NCI-H2227 treated with DMSO at 0.1 percent for 48 hours (cell line): ENCODE measurements around the gene STARD7.
"Not testable (repeated sequence)": the region's sequence is repeated elsewhere in the genome, so short reads cannot be mapped to it uniquely, and the experiment has no call there.

ENCODE experiments used
- DNase-seq: peaks from one replicate; lab custom pipeline; 2025; lab: John Stamatoyannopoulos, UW

The STARD7 gene, protein sequence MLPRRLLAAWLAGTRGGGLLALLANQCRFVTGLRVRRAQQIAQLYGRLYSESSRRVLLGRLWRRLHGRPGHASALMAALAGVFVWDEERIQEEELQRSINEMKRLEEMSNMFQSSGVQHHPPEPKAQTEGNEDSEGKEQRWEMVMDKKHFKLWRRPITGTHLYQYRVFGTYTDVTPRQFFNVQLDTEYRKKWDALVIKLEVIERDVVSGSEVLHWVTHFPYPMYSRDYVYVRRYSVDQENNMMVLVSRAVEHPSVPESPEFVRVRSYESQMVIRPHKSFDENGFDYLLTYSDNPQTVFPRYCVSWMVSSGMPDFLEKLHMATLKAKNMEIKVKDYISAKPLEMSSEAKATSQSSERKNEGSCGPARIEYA

GRCh38 chr2:96208143-96209010 is at the start of gene STARD7:
Gene STARD7, minus strand, starts transcription at chr2:96208827. Its CDS starts 393 bp downstream, at chr2:96208434.
- peak; percentile 96 for DNase-seq

- not testable (repeated sequence) for DNase-seq
Observed at GRCh38 chr2:96257744-96258143, 49.1 kb upstream of the STARD7 start.

DNA sequence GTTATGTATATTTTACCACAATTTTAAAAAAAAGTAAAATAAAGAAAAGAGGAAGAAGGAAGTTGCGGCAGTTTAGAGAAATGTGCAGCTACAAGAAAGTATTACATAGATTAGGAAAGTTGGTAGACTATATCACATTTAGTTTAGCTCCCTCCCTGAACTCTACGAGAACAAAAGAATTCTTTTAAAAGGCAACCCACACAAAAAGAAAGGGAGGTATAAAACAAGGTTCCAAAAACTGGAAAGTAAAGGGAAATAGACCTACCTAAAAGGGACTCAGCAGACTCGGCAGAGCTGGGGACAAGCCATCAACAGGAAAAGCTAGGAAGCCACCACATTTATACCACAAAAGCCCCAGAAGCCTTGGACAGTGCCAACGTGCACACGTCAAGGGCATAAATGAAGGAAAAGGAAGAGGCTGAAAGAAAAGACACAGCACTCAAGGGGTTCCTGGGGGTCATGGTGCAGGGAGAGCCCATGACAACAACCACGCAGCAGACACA is 48.0 kb upstream of the STARD7 start:
- DNase-seq, result no peak

GRCh38 chr2:96254571-96254970 is 45.9 kb upstream of the STARD7 start:
- DNase-seq, result no peak

DNA sequence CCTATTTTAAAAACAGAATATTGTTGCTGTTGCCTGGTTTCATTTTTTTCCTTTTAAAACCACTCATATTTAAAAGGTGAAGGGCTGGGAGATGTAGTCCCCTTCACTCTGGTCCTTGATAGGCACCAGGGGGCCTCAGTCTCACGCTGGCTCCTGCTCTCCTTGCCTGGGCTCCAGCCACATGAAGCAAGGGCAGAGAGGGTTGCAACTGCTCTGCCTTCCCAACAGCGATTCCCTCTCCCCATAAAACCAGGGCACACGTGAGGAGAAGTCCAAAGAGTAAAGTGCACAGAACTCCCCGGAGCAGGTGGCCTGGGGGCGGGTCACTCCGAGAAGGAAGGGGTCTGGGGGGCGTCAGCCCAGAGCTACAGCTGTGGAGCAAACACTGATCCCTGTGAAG is 44.4 kb upstream of the STARD7 start:
- no peak for DNase-seq

- no peak for DNase-seq
Observed at GRCh38 chr2:96252526-96252925, 43.9 kb upstream of the STARD7 start.

- no peak for DNase-seq
Observed at GRCh38 chr2:96251721-96252292, 43.2 kb upstream of the STARD7 start.

DNA sequence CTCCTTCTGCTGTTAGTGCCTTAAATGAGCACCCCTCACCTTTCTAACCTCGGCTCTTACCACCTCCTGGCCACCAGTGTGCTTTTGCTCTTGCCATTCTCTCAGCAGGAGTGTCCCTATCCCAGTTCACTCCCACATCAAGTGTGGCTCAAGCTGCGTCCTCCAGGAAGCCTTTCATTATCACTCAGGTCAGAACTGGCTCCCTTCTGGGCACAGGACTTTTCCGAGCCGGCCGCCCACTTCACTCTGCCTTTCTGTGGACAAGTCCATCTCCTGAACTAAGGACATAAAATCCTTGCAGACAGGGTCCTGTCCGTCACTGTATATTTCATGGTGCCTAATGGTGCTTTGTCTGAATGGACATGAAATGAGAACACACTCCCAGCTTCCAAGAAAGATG is 41.6 kb upstream of the STARD7 start:
- no peak for DNase-seq

- DNase-seq, result no peak
Observed at GRCh38 chr2:96249654-96250053, 41.0 kb upstream of the STARD7 start.

DNA sequence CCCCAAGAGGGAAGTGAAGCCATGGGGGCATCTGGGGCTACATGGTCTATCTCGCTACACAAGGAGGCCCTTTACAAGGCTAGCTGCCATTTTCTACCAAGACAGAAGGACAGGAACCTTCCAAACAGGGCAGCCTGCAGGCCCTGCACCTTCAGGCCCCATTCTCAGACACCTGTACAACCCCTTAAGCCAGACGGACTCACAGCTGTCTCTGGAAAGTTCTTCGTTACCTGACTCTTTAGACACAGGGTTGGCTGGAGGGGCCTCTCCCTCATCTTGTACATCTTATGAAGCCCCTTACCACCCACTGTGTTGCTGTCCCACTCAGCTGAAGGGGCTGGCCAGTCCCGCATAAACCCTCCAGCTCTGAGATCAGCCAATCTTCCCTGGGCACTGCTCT is 40.0 kb upstream of the STARD7 start:
- DNase-seq, result no peak

DNA sequence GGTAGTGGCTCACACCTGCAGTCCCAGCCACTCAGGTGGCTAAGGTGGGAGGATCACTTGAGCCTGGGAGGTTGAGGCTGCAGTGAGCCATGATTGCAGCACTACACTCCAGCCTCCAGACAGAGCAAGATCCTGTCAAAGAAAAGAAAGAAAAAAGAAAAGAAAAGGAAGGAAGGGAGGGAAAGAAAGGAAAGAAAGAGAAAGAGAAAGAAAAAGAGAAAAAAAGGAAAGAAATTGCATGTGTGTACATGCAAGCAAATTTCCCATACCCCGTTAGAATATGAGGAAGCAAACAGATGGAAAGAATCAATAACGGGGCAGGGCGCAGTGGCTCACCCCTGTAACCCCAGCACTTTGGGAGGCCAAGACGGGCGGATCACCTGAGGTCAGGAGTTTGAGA is 39.3 kb upstream of the STARD7 start:
- no peak for DNase-seq

DNA sequence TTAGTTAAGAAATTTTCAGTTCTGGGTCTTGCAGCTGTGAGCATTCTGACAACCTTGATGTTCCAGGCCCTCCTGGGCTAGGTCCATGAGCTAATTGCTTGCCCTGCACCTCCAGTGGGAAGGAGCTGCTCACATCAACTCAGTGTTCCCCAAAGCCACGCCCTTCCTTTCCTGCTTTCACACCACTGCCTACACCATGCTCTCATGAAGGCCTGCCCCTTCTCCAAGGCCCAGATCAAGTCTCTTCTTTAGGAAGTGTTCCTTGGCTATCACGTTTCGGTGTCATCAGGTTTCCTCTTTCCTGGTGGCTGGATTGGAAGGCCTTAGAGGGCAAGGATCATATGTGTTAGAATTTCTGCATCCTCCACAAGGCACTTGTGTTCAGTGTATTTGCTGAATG is 38.4 kb upstream of the STARD7 start:
- no peak for DNase-seq

- no peak for DNase-seq
Observed at GRCh38 chr2:96245609-96246390, 37.2 kb upstream of the STARD7 start.

- no peak for DNase-seq
Observed at GRCh38 chr2:96243843-96244242, 35.2 kb upstream of the STARD7 start.

DNA sequence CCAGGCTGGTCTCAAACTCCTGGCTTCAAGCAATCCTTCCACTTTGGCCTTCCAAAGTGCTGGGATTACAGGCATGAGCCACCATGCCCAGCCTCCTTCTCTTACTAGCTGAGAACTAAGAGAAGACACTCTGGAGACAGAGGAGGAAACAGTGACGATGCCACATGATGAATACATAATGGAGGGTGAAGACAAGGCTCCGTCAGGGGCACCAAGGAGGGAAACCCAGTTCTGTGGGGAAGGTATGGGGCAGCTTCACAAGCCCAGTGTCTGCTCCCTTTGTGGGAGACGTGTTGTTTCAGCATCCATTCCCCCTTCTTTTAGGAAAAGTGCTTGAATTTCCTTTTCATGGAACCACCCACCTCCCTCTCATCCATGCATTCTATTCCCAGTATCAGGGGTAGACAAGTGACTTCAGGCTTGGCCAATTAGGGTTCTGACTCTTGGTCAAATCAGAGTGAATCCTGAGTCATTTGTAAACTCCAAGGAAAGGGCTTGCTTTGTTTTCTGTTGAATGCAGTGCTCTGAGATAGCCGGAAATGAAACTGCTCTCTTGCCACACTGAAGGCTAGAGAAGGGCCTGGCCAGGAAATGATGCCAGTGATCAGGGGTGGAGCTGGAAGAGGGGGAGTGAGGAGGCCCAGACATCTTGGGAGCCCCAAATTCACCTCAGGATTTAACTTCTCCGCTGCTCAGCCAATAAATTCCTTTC is 33.4 kb upstream of the STARD7 start:
- DNase-seq, result no peak

DNA sequence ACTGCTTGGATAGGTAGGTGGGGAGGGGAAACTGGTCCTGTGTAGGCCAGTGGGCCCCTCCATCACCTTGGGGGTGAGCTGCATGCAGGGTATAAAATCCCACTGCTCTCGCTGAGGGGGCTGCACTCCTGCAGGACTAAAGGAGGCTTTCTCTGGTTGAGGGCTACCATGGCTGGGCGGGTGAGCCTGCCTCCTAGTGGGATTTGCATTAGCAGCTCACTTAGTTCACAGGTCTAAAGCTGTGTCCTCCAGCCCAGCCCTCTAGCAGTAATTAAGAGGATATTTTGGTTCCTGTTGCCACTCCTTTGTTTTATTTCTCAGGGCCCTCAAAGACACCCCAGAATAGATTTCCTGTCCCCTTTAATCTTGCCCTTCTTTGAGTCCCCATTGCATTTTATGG is 32.6 kb upstream of the STARD7 start:
- no peak for DNase-seq

DNA sequence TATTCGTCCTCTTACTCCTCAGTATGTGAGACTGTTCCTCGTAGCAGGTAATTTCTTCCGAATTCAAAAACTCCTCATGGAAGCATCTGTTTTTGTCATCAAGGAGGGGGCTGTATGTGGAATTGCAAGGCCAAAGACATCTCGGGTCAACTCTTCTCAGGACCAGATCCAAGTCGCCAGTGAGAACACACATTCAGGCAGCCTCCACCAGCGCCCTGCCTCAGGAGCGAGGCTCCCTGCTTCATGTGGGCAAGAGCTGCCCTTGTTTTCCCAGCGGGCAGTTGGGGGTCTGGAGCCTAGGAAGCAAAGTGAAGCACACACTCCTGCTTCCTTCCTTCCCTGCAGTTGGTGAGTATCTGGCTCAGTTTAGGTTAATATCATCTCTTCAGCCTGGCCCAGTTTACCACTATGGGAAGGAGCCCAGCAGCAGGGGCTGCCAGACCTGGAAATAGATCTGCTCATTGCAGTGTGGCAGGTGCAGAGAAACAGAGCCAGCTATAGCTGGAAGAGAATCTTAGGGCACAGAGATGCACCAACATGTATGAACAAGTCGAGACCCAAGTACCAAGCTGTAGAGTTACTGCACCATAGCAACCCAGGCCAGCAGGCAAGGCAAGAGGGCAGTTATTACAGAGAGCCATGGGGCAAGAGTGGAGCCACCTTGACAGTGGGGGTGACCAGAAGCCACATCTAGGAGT is 31.9 kb upstream of the STARD7 start:
- no peak for DNase-seq

GRCh38 chr2:96239745-96240264 is 31.2 kb upstream of the STARD7 start:
- peak; percentile 22 for DNase-seq

GRCh38 chr2:96239091-96239490 is 30.5 kb upstream of the STARD7 start:
- DNase-seq, result no peak

DNA sequence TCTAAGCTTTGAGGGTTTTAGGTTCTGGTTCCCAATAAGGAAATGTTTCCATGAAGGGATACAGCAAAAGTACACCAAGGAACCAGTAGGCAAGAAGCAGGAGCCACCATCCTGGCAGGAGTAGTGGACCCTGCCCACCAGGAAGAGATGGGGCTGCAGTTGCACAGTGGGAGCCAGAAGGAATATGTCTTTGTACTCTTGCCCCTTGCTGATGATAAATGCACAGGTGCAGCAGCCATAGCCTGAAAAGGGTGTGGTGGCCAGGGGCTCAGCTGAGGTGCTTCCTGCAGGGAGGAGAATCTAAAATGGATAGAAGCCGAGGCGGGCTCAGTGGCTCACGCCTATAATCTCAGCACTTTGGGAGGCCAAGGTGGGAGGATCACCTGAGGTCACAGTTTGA is 29.6 kb upstream of the STARD7 start:
- DNase-seq, result no peak
